NB4 (cell line): Measurements from ENCODE around the gene MPPE1.

Source experiments
- DNase-seq: peaks from one replicate; pipeline ENCODE4 v3.0.0; 2010; ENCODE audit warnings: low read depth
- H3K4me3 ChIP-seq: one replicate; pipeline ENCODE4 v1.5.1; 2011; ENCODE audit warnings: mild to moderate bottlenecking, low read depth, low read length, moderate library complexity
- MYC ChIP-seq: IDR thresholded peaks from 2 replicates; pipeline ENCODE4 v1.6.1; 2011; ENCODE audit warnings: low read depth, low read length
- POLR2A ChIP-seq: IDR thresholded peaks from 2 replicates; pipeline ENCODE4 v1.6.1; 2011; ENCODE audit warnings: mild to moderate bottlenecking; ENCODE audit not compliant: insufficient read length; ENCODE audit errors: extremely low read depth
- TF ChIP-seq, protein P1 (sequence below): IDR thresholded peaks from 2 replicates; pipeline ENCODE4 v1.6.1; 2011; ENCODE audit warnings: low read depth, low read length
- TF ChIP-seq, protein P2 (sequence below): IDR thresholded peaks from one replicate; pipeline ENCODE4 v1.5.1; 2012; ENCODE audit warnings: low read depth, low read length

The MPPE1 gene

DNA sequence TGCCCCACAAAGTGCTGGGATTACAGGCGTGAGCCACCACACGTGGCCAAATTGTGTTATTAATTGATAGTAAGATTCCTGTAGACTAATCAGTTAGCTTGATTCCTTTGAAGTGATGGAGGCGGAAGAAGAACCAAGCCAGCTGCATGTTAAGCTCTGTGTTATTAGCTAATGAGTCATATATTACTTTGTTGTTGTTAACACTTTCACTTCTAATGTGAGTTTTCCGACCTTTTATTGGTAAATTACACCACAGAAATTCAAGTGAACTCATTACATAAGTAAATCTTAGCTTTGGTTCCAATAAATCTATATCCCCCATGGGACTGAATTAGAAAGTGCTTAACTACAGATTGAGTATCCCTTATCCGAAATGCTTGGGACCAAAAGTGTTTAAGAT lies 36.6 kb downstream of the MPPE1 start:
- no peak overlapping the region for H3K4me3 ChIP-seq
- TF ChIP-seq, protein P1, sequence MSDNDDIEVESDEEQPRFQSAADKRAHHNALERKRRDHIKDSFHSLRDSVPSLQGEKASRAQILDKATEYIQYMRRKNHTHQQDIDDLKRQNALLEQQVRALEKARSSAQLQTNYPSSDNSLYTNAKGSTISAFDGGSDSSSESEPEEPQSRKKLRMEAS: no peak
- TF ChIP-seq POLR2A: no peak
- TF ChIP-seq, protein P2, sequence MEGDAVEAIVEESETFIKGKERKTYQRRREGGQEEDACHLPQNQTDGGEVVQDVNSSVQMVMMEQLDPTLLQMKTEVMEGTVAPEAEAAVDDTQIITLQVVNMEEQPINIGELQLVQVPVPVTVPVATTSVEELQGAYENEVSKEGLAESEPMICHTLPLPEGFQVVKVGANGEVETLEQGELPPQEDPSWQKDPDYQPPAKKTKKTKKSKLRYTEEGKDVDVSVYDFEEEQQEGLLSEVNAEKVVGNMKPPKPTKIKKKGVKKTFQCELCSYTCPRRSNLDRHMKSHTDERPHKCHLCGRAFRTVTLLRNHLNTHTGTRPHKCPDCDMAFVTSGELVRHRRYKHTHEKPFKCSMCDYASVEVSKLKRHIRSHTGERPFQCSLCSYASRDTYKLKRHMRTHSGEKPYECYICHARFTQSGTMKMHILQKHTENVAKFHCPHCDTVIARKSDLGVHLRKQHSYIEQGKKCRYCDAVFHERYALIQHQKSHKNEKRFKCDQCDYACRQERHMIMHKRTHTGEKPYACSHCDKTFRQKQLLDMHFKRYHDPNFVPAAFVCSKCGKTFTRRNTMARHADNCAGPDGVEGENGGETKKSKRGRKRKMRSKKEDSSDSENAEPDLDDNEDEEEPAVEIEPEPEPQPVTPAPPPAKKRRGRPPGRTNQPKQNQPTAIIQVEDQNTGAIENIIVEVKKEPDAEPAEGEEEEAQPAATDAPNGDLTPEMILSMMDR: no peak
- TF ChIP-seq MYC: no peak
- no peak for DNase-seq

DNA sequence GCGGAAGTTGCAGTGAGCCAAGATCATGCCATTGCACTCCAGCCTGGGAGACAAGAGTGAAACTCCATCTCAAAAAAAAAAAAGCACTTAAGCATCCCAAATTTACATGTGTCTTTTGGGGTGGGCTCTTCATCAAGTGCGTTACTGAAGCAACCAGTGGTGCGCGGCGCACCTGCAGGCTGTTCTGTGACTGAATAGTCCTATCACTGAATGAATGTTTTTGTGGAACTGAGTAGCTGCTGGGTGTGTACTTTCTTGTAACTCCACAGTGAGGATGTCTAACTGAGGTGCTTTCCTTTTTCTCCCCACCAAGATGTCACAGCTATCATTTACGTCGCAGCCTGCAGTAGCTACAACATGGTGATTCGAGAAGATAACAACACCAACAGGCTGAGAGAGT lies 39.9 kb downstream of the MPPE1 start:
- DNase-seq: no peak
- no peak overlapping the region for H3K4me3 ChIP-seq
- TF ChIP-seq POLR2A (no peak), MYC (no peak)
- TF ChIP-seq, protein P1: no peak
- TF ChIP-seq, protein P2: no peak

- H3K4me3 ChIP-seq: no peak overlapping the region
- DNase-seq: no peak
- TF ChIP-seq POLR2A (no peak), MYC (no peak)
- TF ChIP-seq, protein P1: no peak
- TF ChIP-seq, protein P2: no peak
Observed at GRCh38 chr18:11866764-11867163, 41.4 kb downstream of the MPPE1 start.

DNA sequence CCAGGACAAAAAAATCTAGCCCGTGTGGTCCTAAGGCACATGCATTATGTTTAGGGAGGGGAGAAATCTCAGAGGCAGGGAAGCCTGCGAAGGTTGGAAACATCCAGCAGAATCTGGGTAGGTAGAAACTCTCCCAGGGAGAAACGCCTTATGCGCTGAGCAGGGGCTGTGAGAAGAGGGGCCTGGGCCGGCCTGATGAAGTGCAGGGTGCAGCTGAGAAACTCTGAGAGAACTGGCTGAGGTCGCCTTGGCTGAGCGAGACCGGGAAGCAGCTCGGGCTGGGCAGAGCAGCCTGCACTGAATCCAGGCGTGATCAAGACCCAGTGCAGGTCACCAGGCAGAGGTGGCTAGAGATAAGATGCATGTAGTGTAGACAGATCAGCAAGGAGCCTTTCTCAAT lies 41.8 kb downstream of the MPPE1 start:
- no peak overlapping the region for H3K4me3 ChIP-seq
- no peak for DNase-seq
- TF ChIP-seq POLR2A (no peak), MYC (no peak)
- TF ChIP-seq, protein P2: no peak

- no peak overlapping the region for H3K4me3 ChIP-seq
- TF ChIP-seq, protein P1: no peak
- TF ChIP-seq POLR2A (no peak), MYC (no peak)
- TF ChIP-seq, protein P2: no peak
- no peak for DNase-seq
Observed at GRCh38 chr18:11865071-11865470, 43.0 kb downstream of the MPPE1 start.

GRCh38 chr18:11864471-11864870 lies 43.6 kb downstream of the MPPE1 start:
- DNase-seq: no peak
- TF ChIP-seq, protein P2: no peak
- TF ChIP-seq POLR2A (no peak), MYC (no peak)
- TF ChIP-seq, protein P1: no peak
- no peak overlapping the region for H3K4me3 ChIP-seq
